SK-N-SH treated with all-trans-retinoic acid at 6 μM for 48 hours (cell line): ENCODE results near the gene TIGD3.
A peak's percentile ranks its signal among the peaks of the same experiment; 100 is the strongest.

Experiments used
- ATAC-seq: fragments of 200-7000 bp; cut with Tn5 transposase; 3 replicates; pipeline ENCODE4 v1.9.1; 2020; ENCODE audit warnings: mild to moderate bottlenecking, moderate library complexity
- ARNTL ChIP-seq: fragments of 450-650 bp; formaldehyde crosslinking; IDR thresholded peaks from 2 replicates; pipeline ENCODE4 v1.5.0; 2020; ENCODE audit warnings: low read depth, mild to moderate bottlenecking, moderate library complexity, borderline replicate concordance
- BACH2 ChIP-seq: fragments of 250-450 bp; sonication (Bioruptor Pico); IDR thresholded peaks from 2 replicates; pipeline ENCODE4 v1.9.0; 2021; ENCODE audit warnings: mild to moderate bottlenecking, borderline replicate concordance
- CSDC2 ChIP-seq: fragments of 250-450 bp; sonication (Bioruptor Pico); IDR thresholded peaks from 2 replicates; pipeline ENCODE4 v1.5.0; 2020; ENCODE audit warnings: mild to moderate bottlenecking, moderate library complexity
- ESRRG ChIP-seq: fragments of 250-450 bp; sonication (Bioruptor Pico); IDR thresholded peaks from 2 replicates; pipeline ENCODE4 v1.6.1; 2021; ENCODE audit warnings: mild to moderate bottlenecking
- GLIS3 ChIP-seq: fragments of 250-450 bp; sonication (Bioruptor Pico); IDR thresholded peaks from 2 replicates; pipeline ENCODE4 v1.5.0; 2020; ENCODE audit warnings: mild to moderate bottlenecking, moderate library complexity
- ISL1 ChIP-seq: fragments of 250-450 bp; sonication (Bioruptor Pico); IDR thresholded peaks from 2 replicates; pipeline ENCODE4 v2.1.2; 2022; ENCODE audit warnings: mild to moderate bottlenecking, moderate library complexity
- OSR1 ChIP-seq: fragments of 250-450 bp; sonication (Bioruptor Pico); IDR thresholded peaks from 2 replicates; pipeline ENCODE4 v1.8.0; 2022; ENCODE audit warnings: moderate library complexity, mild to moderate bottlenecking, inconsistent platforms
- PATZ1 ChIP-seq: fragments of 250-450 bp; sonication (Bioruptor Pico); IDR thresholded peaks from 2 replicates; pipeline ENCODE4 v1.8.0; 2020; ENCODE audit warnings: mild to moderate bottlenecking, moderate library complexity, borderline replicate concordance
- PPARA ChIP-seq: fragments of 250-450 bp; sonication (Bioruptor Pico); IDR thresholded peaks from 2 replicates; pipeline ENCODE4 v1.5.0; 2020; ENCODE audit warnings: mild to moderate bottlenecking, borderline replicate concordance
- RARB ChIP-seq: fragments of 250-450 bp; sonication (Bioruptor Pico); IDR thresholded peaks from 2 replicates; pipeline ENCODE4 v1.8.0; 2021; ENCODE audit warnings: mild to moderate bottlenecking, moderate library complexity
- SNAI2 ChIP-seq: fragments of 250-450 bp; sonication (Bioruptor Pico); IDR thresholded peaks from 2 replicates; pipeline ENCODE4 v1.5.0; 2020; ENCODE audit warnings: mild to moderate bottlenecking, moderate library complexity
- TCF4 ChIP-seq: fragments of 250-450 bp; sonication (Bioruptor Pico); IDR thresholded peaks from 2 replicates; pipeline ENCODE4 v1.8.0; 2021; ENCODE audit warnings: mild to moderate bottlenecking, moderate library complexity, borderline replicate concordance
- TOX ChIP-seq: fragments of 250-450 bp; sonication (Bioruptor Pico); IDR thresholded peaks from 2 replicates; pipeline ENCODE4 v1.8.0; 2021; ENCODE audit warnings: mild to moderate bottlenecking, moderate library complexity, borderline replicate concordance
- ZFP3 ChIP-seq: fragments of 250-450 bp; sonication (Bioruptor Pico); IDR thresholded peaks from 2 replicates; pipeline ENCODE4 v1.5.0; 2020; ENCODE audit warnings: mild to moderate bottlenecking, moderate library complexity
- ZFP30 ChIP-seq: fragments of 450-650 bp; formaldehyde crosslinking; IDR thresholded peaks from 2 replicates; pipeline ENCODE4 v1.5.0; 2022; ENCODE audit warnings: mild to moderate bottlenecking, moderate library complexity
- ZNF565 ChIP-seq: fragments of 450-650 bp; formaldehyde crosslinking; conservative IDR thresholded peaks from 2 replicates; pipeline ENCODE4 v1.5.0; 2020; ENCODE audit warnings: low read depth, mild to moderate bottlenecking, moderate library complexity
- ZNF8 ChIP-seq: fragments of 450-650 bp; formaldehyde crosslinking; IDR thresholded peaks from 2 replicates; pipeline ENCODE4 v1.5.0; 2020; ENCODE audit warnings: mild to moderate bottlenecking, moderate library complexity
- TF ChIP-seq, protein P1 (sequence below): fragments of 250-450 bp; sonication (Bioruptor Pico); IDR thresholded peaks from 2 replicates; pipeline ENCODE4 v1.8.0; 2021; ENCODE audit warnings: low read depth, mild to moderate bottlenecking, moderate library complexity, borderline replicate concordance
- TF ChIP-seq, protein P2 (sequence below): fragments of 250-450 bp; sonication (Bioruptor Pico); IDR thresholded peaks from 2 replicates; pipeline ENCODE4 v1.5.1; 2020; ENCODE audit warnings: low read depth, mild to moderate bottlenecking, moderate library complexity
- TF ChIP-seq, protein P3 (sequence below): fragments of 250-450 bp; sonication (Bioruptor Pico); IDR thresholded peaks from 2 replicates; pipeline ENCODE4 v1.5.1; 2021; ENCODE audit warnings: mild to moderate bottlenecking, moderate library complexity
- TF ChIP-seq, protein P4 (sequence below): fragments of 250-450 bp; sonication (Bioruptor Pico); IDR thresholded peaks from 2 replicates; pipeline ENCODE4 v1.5.0; 2020; ENCODE audit warnings: mild to moderate bottlenecking, moderate library complexity

Gene TIGD3

GRCh38 chr11:65380460-65381119, 26.0 kb downstream of the TIGD3 start (continued):
- no peak for TF ChIP-seq GLIS3 (CRISPR knock-in tag)
- TF ChIP-seq PPARA (CRISPR knock-in tag) = no peak
- no peak for TF ChIP-seq ARNTL (CRISPR knock-in tag)
- TF ChIP-seq ZNF8 (CRISPR knock-in tag) = no peak

- peak; percentile 13 for ATAC-seq
- no peak for TF ChIP-seq SNAI2 (CRISPR knock-in tag)
- TF ChIP-seq, protein P1, sequence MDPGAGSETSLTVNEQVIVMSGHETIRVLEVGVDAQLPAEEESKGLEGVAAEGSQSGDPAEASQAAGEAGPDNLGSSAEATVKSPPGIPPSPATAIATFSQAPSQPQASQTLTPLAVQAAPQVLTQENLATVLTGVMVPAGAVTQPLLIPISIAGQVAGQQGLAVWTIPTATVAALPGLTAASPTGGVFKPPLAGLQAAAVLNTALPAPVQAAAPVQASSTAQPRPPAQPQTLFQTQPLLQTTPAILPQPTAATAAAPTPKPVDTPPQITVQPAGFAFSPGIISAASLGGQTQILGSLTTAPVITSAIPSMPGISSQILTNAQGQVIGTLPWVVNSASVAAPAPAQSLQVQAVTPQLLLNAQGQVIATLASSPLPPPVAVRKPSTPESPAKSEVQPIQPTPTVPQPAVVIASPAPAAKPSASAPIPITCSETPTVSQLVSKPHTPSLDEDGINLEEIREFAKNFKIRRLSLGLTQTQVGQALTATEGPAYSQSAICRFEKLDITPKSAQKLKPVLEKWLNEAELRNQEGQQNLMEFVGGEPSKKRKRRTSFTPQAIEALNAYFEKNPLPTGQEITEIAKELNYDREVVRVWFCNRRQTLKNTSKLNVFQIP (CRISPR knock-in tag) = no peak
- no peak for TF ChIP-seq ZFP30
- TF ChIP-seq, protein P2, sequence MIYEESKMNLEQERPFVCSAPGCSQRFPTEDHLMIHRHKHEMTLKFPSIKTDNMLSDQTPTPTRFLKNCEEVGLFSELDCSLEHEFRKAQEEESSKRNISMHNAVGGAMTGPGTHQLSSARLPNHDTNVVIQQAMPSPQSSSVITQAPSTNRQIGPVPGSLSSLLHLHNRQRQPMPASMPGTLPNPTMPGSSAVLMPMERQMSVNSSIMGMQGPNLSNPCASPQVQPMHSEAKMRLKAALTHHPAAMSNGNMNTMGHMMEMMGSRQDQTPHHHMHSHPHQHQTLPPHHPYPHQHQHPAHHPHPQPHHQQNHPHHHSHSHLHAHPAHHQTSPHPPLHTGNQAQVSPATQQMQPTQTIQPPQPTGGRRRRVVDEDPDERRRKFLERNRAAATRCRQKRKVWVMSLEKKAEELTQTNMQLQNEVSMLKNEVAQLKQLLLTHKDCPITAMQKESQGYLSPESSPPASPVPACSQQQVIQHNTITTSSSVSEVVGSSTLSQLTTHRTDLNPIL (CRISPR knock-in tag) = no peak
- no peak for TF ChIP-seq ISL1 (CRISPR knock-in tag)
- TF ChIP-seq OSR1 (CRISPR knock-in tag) = no peak
- TF ChIP-seq ESRRG (CRISPR knock-in tag) = no peak
- no peak for TF ChIP-seq BACH2 (CRISPR knock-in tag)
- TF ChIP-seq ZNF565 = no peak
Observed at GRCh38 chr11:65381716-65382032, 27.1 kb downstream of the TIGD3 start.

DNA sequence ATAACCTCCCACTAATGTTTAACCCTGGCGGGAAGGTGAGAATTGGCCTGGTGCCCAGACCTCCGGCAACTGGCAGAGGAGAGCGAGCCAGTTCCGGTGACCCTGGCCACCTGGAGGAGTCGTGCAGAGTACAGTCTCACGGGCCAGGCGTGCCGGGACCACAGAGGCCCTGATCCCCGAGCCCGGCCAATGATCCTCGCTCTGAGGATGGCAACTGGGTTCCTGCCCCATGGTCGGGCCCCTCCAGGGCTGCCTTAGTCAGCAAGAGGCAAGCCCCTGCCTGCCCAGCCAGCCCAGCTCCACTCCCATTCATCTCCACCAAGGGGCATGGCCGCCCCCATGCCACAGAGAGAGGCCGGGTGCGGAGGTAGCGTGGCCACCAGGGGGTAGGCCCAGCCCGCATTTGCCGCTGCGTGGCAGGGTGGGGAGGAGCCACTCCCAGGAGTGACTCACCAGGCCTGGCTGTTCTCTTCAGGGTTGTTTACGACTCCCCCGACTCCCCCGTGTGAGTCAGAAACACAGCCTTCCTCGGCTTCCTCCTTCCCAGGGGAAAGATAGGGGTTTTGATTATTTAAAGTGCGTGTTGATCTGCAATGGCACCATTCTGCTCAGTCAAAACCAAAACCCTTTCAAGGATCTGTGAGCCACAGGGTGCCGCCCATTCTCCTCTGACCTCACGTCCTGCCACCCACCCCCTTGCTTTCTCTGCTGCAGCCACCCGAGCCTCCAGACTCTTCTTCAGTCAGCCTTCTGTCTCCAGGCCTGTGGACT, 27.7 kb downstream of the TIGD3 start, which contains the start of gene SLC25A45:
SLC25A45 (minus strand) TSS at position 614 of the 771 bp plus-strand sequence. CDS start 695 bp downstream, outside the sequence.
- peak; percentile 90 for ATAC-seq
- TF ChIP-seq ZNF8 (CRISPR knock-in tag) (no peak), ESRRG (CRISPR knock-in tag) (no peak), ARNTL (CRISPR knock-in tag) (no peak), ZNF565 (no peak), OSR1 (CRISPR knock-in tag) (no peak), PATZ1 (CRISPR knock-in tag) (peak; percentile 39; the same call in 1 of the 2 replicates), GLIS3 (CRISPR knock-in tag) (no peak), RARB (CRISPR knock-in tag) (no peak), TCF4 (CRISPR knock-in tag) (no peak), ZFP30 (no peak), BACH2 (CRISPR knock-in tag) (peak; percentile 10; the same call in 1 of the 2 replicates), TOX (CRISPR knock-in tag) (no peak), CSDC2 (CRISPR knock-in tag) (peak; percentile 33; the same call in 1 of the 2 replicates), SNAI2 (CRISPR knock-in tag) (no peak), ZFP3 (peak; percentile 59; the same call in 1 of the 2 replicates), PPARA (CRISPR knock-in tag) (no peak), ISL1 (CRISPR knock-in tag) (no peak)
- TF ChIP-seq, protein P3, sequence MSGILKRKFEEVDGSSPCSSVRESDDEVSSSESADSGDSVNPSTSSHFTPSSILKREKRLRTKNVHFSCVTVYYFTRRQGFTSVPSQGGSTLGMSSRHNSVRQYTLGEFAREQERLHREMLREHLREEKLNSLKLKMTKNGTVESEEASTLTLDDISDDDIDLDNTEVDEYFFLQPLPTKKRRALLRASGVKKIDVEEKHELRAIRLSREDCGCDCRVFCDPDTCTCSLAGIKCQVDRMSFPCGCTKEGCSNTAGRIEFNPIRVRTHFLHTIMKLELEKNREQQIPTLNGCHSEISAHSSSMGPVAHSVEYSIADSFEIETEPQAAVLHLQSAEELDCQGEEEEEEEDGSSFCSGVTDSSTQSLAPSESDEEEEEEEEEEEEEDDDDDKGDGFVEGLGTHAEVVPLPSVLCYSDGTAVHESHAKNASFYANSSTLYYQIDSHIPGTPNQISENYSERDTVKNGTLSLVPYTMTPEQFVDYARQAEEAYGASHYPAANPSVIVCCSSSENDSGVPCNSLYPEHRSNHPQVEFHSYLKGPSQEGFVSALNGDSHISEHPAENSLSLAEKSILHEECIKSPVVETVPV (CRISPR knock-in tag) = no peak
- TF ChIP-seq, protein P1 (CRISPR knock-in tag) = no peak
- TF ChIP-seq, protein P2 (CRISPR knock-in tag) = no peak
- TF ChIP-seq, protein P4, sequence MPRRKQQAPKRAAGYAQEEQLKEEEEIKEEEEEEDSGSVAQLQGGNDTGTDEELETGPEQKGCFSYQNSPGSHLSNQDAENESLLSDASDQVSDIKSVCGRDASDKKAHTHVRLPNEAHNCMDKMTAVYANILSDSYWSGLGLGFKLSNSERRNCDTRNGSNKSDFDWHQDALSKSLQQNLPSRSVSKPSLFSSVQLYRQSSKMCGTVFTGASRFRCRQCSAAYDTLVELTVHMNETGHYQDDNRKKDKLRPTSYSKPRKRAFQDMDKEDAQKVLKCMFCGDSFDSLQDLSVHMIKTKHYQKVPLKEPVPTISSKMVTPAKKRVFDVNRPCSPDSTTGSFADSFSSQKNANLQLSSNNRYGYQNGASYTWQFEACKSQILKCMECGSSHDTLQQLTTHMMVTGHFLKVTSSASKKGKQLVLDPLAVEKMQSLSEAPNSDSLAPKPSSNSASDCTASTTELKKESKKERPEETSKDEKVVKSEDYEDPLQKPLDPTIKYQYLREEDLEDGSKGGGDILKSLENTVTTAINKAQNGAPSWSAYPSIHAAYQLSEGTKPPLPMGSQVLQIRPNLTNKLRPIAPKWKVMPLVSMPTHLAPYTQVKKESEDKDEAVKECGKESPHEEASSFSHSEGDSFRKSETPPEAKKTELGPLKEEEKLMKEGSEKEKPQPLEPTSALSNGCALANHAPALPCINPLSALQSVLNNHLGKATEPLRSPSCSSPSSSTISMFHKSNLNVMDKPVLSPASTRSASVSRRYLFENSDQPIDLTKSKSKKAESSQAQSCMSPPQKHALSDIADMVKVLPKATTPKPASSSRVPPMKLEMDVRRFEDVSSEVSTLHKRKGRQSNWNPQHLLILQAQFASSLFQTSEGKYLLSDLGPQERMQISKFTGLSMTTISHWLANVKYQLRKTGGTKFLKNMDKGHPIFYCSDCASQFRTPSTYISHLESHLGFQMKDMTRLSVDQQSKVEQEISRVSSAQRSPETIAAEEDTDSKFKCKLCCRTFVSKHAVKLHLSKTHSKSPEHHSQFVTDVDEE (CRISPR knock-in tag) = peak; percentile 38
